HepG2 (cell line): ENCODE data around the gene PMM2. TPM values are rescaled to one million over a fixed set of nuclear protein-coding genes. Genes with fewer than 3 reads are reported as not detected.

Source experiments
- AGO2 ChIP-seq: fragments of 200-400 bp; formaldehyde crosslinking; optimal IDR thresholded peaks from 2 replicates; pipeline ENCODE3; 2017; ENCODE audit warnings: mild to moderate bottlenecking, low read depth, low read length, moderate library complexity
- GATAD2A ChIP-seq: IDR thresholded peaks from 2 replicates; pipeline ENCODE4 v1.6.1; 2016
- KDM2A ChIP-seq: sonication (generic); formaldehyde crosslinking; IDR thresholded peaks from 2 replicates; pipeline ENCODE4 v1.4.0; 2020; ENCODE audit warnings: low read depth, missing genetic modification reagents, borderline replicate concordance
- NFKB2 ChIP-seq: sonication (generic); formaldehyde crosslinking; IDR thresholded peaks from 2 replicates; pipeline ENCODE4 v1.4.0; 2020; ENCODE audit warnings: missing genetic modification reagents, borderline replicate concordance
- POLR2A ChIP-seq, 2 experiments: IDR thresholded peaks; 2 replicates each; pipeline ENCODE4 v1.6.1; 2011; ENCODE audit warnings: low read depth in 2 of 2, low read length in 2 of 2, mild to moderate bottlenecking in 1 of 2, moderate library complexity in 1 of 2; ENCODE audit not compliant: insufficient read depth in 1 of 2
- PTBP1 ChIP-seq: fragments of 200-400 bp; formaldehyde crosslinking; IDR thresholded peaks from 2 replicates; pipeline ENCODE4 v1.6.1; 2018; ENCODE audit warnings: low read length, low read depth; ENCODE audit not compliant: poor library complexity, severe bottlenecking
- SP1 ChIP-seq, 2 experiments: fragments of 450-650 bp in 1 of 2; sonication (generic) in 1 of 2; formaldehyde crosslinking in 1 of 2; IDR thresholded peaks; 2 replicates each; pipeline versions ENCODE4 v1.4.0 to v1.6.1; 2016 to 2020; ENCODE audit warnings: missing genetic modification reagents in 1 of 2
- ZFP37 ChIP-seq: sonication (generic); formaldehyde crosslinking; IDR thresholded peaks from 2 replicates; pipeline ENCODE4 v1.4.0; 2020; ENCODE audit warnings: missing genetic modification reagents, borderline replicate concordance
- ZNF543 ChIP-seq: sonication (generic); formaldehyde crosslinking; IDR thresholded peaks from 2 replicates; pipeline ENCODE4 v1.4.0; 2020; ENCODE audit warnings: mild to moderate bottlenecking, missing genetic modification reagents
- polyA plus RNA-seq, 8 experiments: library from polyadenylated mRNA; depleted of rRNA in 3 of 8; stranded (reverse) in 7 of 8; unstranded in 1 of 8; fragments of >200 nt; fragmentation: Illumina TruSeq in 4 of 8; extraction: Trizol in 4 of 8; gene quantifications; 2 replicates each; pipeline versions ENCODE4 v1.2.1 to v1.2.3, GENCODE V29; 2011 to 2016; ENCODE audit warnings: low read depth in 4 of 8, missing spikeins in 1 of 8, mixed read lengths in 1 of 8; ENCODE audit not compliant: insufficient read depth in 1 of 8
- total RNA-seq, 5 experiments: library from RNA; depleted of rRNA; stranded (reverse); fragments of >200 nt; fragmentation: Illumina TruSeq; extraction: Trizol; gene quantifications; 2 replicates each; pipeline ENCODE4 v1.2.3, GENCODE V29; 2016; ENCODE audit warnings: low read depth in 1 of 5
- TF ChIP-seq, protein P1 (sequence below): sonication (generic); formaldehyde crosslinking; IDR thresholded peaks from 2 replicates; pipeline ENCODE4 v1.5.0; 2020; ENCODE audit warnings: mild to moderate bottlenecking, missing genetic modification reagents, borderline replicate concordance
- TF ChIP-seq, protein P2 (sequence below): sonication (generic); formaldehyde crosslinking; IDR thresholded peaks from 2 replicates; pipeline ENCODE4 v1.5.0; 2020; ENCODE audit warnings: mild to moderate bottlenecking, missing genetic modification reagents, borderline replicate concordance
- TF ChIP-seq, protein P3 (sequence below): sonication (generic); formaldehyde crosslinking; IDR thresholded peaks from 2 replicates; pipeline ENCODE4 v1.4.0; 2020; ENCODE audit warnings: missing genetic modification reagents, borderline replicate concordance
- TF ChIP-seq, protein P4 (sequence below): sonication (generic); formaldehyde crosslinking; IDR thresholded peaks from 2 replicates; pipeline ENCODE4 v1.4.0; 2020; ENCODE audit warnings: missing genetic modification reagents

PMM2 gene
- total and polyA plus RNA-seq, 2 of the 13 experiments (the other 11 are each of a cell fraction or from before 2014, with no cell fraction given) = 52.2 to 93.7 TPM

DNA sequence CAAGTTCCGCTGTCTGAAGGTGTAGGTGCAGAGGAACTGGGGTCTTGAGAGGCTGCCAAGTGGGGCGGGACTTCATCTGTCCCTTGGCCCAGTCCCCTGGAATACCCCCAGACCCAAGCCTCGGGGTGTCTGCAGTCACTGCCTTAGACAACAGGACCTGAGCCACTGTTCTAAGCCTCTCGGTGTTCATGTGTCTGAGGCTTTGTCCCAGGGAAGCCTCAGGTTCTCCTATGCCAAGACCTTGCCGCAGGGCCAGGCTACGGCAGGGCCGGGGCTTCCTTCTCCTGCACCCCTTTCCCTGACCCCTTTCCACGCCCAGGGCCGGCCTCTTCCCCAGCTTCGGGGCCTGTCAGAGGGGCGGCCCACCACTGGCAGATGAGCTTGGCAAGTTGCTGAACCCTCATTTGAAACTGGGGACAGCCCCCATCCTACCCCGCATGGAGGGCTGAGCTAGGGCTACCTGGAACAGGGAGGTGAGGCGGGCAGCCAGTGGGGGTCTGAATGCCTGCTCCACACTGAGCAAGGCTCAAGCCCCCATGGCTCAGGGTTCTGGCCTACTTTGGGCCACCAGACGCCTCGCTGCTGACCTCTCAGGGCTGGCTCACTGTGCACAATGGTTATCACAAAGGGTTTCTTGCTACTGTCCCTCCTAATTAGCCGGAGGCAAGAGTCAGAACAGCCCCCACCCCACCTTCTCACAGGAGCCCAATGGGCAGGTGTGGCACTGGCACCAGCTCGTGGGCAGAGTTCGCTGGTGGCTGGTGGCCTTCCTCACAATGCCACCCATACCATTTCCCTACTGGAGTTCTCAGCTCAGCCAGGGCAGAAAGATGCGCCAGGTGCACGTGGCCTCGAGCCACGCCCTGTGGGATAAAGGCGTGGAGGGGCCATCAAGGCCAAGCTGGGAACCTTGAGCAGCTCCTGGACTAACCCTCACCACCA lies 91.6 kb downstream of the PMM2 start (continued):
- TF ChIP-seq, protein P1, sequence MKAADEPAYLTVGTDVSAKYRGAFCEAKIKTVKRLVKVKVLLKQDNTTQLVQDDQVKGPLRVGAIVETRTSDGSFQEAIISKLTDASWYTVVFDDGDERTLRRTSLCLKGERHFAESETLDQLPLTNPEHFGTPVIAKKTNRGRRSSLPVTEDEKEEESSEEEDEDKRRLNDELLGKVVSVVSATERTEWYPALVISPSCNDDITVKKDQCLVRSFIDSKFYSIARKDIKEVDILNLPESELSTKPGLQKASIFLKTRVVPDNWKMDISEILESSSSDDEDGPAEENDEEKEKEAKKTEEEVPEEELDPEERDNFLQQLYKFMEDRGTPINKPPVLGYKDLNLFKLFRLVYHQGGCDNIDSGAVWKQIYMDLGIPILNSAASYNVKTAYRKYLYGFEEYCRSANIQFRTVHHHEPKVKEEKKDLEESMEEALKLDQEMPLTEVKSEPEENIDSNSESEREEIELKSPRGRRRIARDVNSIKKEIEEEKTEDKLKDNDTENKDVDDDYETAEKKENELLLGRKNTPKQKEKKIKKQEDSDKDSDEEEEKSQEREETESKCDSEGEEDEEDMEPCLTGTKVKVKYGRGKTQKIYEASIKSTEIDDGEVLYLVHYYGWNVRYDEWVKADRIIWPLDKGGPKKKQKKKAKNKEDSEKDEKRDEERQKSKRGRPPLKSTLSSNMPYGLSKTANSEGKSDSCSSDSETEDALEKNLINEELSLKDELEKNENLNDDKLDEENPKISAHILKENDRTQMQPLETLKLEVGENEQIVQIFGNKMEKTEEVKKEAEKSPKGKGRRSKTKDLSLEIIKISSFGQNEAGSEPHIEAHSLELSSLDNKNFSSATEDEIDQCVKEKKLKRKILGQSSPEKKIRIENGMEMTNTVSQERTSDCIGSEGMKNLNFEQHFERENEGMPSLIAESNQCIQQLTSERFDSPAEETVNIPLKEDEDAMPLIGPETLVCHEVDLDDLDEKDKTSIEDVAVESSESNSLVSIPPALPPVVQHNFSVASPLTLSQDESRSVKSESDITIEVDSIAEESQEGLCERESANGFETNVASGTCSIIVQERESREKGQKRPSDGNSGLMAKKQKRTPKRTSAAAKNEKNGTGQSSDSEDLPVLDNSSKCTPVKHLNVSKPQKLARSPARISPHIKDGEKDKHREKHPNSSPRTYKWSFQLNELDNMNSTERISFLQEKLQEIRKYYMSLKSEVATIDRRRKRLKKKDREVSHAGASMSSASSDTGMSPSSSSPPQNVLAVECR (CRISPR knock-in tag) = peak; percentile 26; the same call in 1 of the 2 replicates
- no peak for TF ChIP-seq SP1 (IDR thresholded peaks at IDR 0.05)
- TF ChIP-seq SP1 (CRISPR knock-in tag; IDR thresholded peaks at IDR 0.05) = no peak
- no peak for TF ChIP-seq GATAD2A (CRISPR knock-in tag)
- TF ChIP-seq AGO2 = peak; percentile 98
- TF ChIP-seq POLR2A (IDR thresholded peaks at IDR 0.05; ENCODE audit: insufficient read depth in 1 of 2, low read depth in 2 of 2, low read length in 2 of 2) = peak in 1 of 2 experiments; percentile 15; a peak in 1 of 4 replicates
- TF ChIP-seq, protein P2, sequence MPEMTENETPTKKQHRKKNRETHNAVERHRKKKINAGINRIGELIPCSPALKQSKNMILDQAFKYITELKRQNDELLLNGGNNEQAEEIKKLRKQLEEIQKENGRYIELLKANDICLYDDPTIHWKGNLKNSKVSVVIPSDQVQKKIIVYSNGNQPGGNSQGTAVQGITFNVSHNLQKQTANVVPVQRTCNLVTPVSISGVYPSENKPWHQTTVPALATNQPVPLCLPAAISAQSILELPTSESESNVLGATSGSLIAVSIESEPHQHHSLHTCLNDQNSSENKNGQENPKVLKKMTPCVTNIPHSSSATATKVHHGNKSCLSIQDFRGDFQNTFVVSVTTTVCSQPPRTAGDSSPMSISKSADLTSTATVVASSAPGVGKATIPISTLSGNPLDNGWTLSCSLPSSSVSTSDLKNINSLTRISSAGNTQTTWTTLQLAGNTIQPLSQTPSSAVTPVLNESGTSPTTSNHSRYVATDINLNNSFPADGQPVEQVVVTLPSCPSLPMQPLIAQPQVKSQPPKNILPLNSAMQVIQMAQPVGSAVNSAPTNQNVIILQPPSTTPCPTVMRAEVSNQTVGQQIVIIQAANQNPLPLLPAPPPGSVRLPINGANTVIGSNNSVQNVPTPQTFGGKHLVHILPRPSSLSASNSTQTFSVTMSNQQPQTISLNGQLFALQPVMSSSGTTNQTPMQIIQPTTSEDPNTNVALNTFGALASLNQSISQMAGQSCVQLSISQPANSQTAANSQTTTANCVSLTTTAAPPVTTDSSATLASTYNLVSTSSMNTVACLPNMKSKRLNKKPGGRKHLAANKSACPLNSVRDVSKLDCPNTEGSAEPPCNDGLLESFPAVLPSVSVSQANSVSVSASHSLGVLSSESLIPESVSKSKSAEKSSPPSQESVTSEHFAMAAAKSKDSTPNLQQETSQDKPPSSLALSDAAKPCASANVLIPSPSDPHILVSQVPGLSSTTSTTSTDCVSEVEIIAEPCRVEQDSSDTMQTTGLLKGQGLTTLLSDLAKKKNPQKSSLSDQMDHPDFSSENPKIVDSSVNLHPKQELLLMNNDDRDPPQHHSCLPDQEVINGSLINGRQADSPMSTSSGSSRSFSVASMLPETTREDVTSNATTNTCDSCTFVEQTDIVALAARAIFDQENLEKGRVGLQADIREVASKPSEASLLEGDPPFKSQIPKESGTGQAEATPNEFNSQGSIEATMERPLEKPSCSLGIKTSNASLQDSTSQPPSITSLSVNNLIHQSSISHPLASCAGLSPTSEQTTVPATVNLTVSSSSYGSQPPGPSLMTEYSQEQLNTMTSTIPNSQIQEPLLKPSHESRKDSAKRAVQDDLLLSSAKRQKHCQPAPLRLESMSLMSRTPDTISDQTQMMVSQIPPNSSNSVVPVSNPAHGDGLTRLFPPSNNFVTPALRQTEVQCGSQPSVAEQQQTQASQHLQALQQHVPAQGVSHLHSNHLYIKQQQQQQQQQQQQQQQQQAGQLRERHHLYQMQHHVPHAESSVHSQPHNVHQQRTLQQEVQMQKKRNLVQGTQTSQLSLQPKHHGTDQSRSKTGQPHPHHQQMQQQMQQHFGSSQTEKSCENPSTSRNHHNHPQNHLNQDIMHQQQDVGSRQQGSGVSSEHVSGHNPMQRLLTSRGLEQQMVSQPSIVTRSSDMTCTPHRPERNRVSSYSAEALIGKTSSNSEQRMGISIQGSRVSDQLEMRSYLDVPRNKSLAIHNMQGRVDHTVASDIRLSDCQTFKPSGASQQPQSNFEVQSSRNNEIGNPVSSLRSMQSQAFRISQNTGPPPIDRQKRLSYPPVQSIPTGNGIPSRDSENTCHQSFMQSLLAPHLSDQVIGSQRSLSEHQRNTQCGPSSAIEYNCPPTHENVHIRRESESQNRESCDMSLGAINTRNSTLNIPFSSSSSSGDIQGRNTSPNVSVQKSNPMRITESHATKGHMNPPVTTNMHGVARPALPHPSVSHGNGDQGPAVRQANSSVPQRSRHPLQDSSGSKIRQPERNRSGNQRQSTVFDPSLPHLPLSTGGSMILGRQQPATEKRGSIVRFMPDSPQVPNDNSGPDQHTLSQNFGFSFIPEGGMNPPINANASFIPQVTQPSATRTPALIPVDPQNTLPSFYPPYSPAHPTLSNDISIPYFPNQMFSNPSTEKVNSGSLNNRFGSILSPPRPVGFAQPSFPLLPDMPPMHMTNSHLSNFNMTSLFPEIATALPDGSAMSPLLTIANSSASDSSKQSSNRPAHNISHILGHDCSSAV (CRISPR knock-in tag) = no peak
- TF ChIP-seq, protein P3, sequence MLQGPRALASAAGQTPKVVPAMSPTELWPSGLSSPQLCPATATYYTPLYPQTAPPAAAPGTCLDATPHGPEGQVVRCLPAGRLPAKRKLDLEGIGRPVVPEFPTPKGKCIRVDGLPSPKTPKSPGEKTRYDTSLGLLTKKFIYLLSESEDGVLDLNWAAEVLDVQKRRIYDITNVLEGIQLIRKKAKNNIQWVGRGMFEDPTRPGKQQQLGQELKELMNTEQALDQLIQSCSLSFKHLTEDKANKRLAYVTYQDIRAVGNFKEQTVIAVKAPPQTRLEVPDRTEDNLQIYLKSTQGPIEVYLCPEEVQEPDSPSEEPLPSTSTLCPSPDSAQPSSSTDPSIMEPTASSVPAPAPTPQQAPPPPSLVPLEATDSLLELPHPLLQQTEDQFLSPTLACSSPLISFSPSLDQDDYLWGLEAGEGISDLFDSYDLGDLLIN (CRISPR knock-in tag) = peak; percentile 32; the same call in 1 of the 2 replicates
- peak; percentile 32 for TF ChIP-seq PTBP1
- TF ChIP-seq, protein P4, sequence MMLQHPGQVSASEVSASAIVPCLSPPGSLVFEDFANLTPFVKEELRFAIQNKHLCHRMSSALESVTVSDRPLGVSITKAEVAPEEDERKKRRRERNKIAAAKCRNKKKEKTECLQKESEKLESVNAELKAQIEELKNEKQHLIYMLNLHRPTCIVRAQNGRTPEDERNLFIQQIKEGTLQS (CRISPR knock-in tag) = no peak
- TF ChIP-seq ZNF543 (CRISPR knock-in tag) = 0 out of 2 replicates have a peak, but pooled peaks have one; percentile 23
- peak; percentile 43; the same call in 1 of the 2 replicates for TF ChIP-seq KDM2A (CRISPR knock-in tag)
- TF ChIP-seq NFKB2 = peak; percentile 62; the same call in 1 of the 2 replicates
- 0 out of 2 replicates have a peak, but pooled peaks have one; percentile 38 for TF ChIP-seq ZFP37 (CRISPR knock-in tag)
